HCT116 (cell line): Measurements from ENCODE around the gene TENM3. TPM values are rescaled to one million over a fixed set of nuclear protein-coding genes. Genes with fewer than 3 reads are reported as not detected.
"Not testable (repeated sequence)": the region's sequence is repeated elsewhere in the genome, so short reads cannot be mapped to it uniquely, and the experiment has no call there.

Experiments used
- ATAC-seq: fragments of 200-7000 bp; cut with Tn5 transposase; 2 replicates; pipeline ENCODE4 v1.9.1; 2020; ENCODE audit warnings: mild to moderate bottlenecking, moderate library complexity
- BruUV-seq: library from RNA; stranded (reverse); fragments of 400-500 nt; replicated peaks from 2 replicates; lab custom pipeline; 2021; lab: Mats Ljungman, UMichigan
- CTCF ChIA-PET: fragments of 300-600 bp; sonication (Branson Sonifier 250); formaldehyde crosslinking; loops from one replicate; lab custom pipeline; 2021; ENCODE audit warnings: antibody characterized with exemption; lab: Charles Lee
- POLR2A ChIA-PET: fragments of 300-600, 350-600 bp; sonication (Branson Sonifier 250); formaldehyde crosslinking; loops from one replicate; lab custom pipeline; 2021; ENCODE audit warnings: antibody characterized with exemption; lab: Charles Lee
- RAD21 ChIA-PET, 2 experiments: fragments of 300-600 bp; sonication (Branson Sonifier 250); formaldehyde crosslinking; loops; one replicate each; lab custom pipeline; 2023; ENCODE audit warnings: low total read pairs in 2 of 2; ENCODE audit not compliant: uncharacterized antibody in 2 of 2, unreplicated experiment in 2 of 2, low non-redundant PET in 1 of 2; lab: Charles Lee
- DNase-seq: peaks from one replicate; pipeline ENCODE4 v3.0.0-alpha.2; 2010; ENCODE audit warnings: low read depth, low spot score
- H2AFZ ChIP-seq: fragments of 200-600 bp; shearing (Covaris generic), sonication (generic); 2 replicates; pipeline ENCODE4 v1.6.1; 2017; ENCODE audit warnings: low read depth, mixed run types, mixed read lengths, antibody characterized with exemption, low read length; ENCODE audit not compliant: poor library complexity, severe bottlenecking
- H3K27ac ChIP-seq: 2 replicates; pipeline ENCODE4 v1.5.1; 2012; ENCODE audit warnings: low read depth, low read length
- H3K27me3 ChIP-seq: fragments of 200-600 bp; sonication (generic); 2 replicates; pipeline ENCODE4 v1.6.1; 2016; ENCODE audit warnings: mixed run types, low read length, mixed read lengths; ENCODE audit not compliant: insufficient read depth
- H3K36me3 ChIP-seq, 2 experiments: fragments of 200-500 bp in 1 of 2; fragments of 200-600 bp in 1 of 2; sonication (Bioruptor generic) in 1 of 2; sonication (generic) in 1 of 2; 2 replicates each; pipeline versions ENCODE4 v1.5.1 to v1.6.1; 2014 to 2016; ENCODE audit warnings: low read length in 2 of 2, inconsistent platforms in 1 of 2, mixed read lengths in 1 of 2, mixed run types in 1 of 2; ENCODE audit not compliant: insufficient read depth in 2 of 2, control insufficient read depth in 1 of 2
- H3K4me1 ChIP-seq, 2 experiments: fragments of 200-600 bp in 1 of 2; sonication (generic) in 1 of 2; 2 replicates each; pipeline versions ENCODE4 v1.5.1 to v1.6.1; 2012 to 2017; ENCODE audit warnings: low read length in 2 of 2, inconsistent platforms in 1 of 2, mild to moderate bottlenecking in 1 of 2, mixed read lengths in 1 of 2, mixed run types in 1 of 2, moderate library complexity in 1 of 2; ENCODE audit not compliant: insufficient read depth in 2 of 2, control insufficient read depth in 1 of 2
- H3K4me2 ChIP-seq: fragments of 200-600 bp; sonication (generic); 2 replicates; pipeline ENCODE4 v1.6.1; 2017; ENCODE audit warnings: mixed run types, low read length, mixed read lengths
- H3K4me3 ChIP-seq, 2 experiments: fragments of 200-600 bp in 1 of 2; sonication (generic) in 1 of 2; replicated peaks in 1 of 2; 2 replicates each; pipeline ENCODE4 v1.5.1; 2011 to 2016; ENCODE audit warnings: low read length in 2 of 2, control low read depth in 1 of 2, low read depth in 1 of 2, mild to moderate bottlenecking in 1 of 2, mixed read lengths in 1 of 2, mixed run types in 1 of 2
- H3K79me2 ChIP-seq: fragments of 200-600 bp; sonication (generic); 2 replicates; pipeline ENCODE4 v1.6.1; 2017; ENCODE audit warnings: mild to moderate bottlenecking, mixed run types, low read length, moderate library complexity, mixed read lengths; ENCODE audit not compliant: insufficient read depth
- H3K9ac ChIP-seq: fragments of 200-600 bp; sonication (generic); 2 replicates; pipeline ENCODE4 v1.6.1; 2016; ENCODE audit warnings: low read length, mixed read lengths
- H3K9me2 ChIP-seq: fragments of 200-600 bp; sonication (generic), shearing (Covaris generic); 2 replicates; pipeline ENCODE4 v1.6.1; 2017; ENCODE audit warnings: mixed run types, mild to moderate bottlenecking, moderate library complexity; ENCODE audit not compliant: insufficient read depth
- H3K9me3 ChIP-seq, 2 experiments: fragments of 200-500 bp in 1 of 2; fragments of 200-600 bp in 1 of 2; sonication (Bioruptor generic) in 1 of 2; sonication (generic) in 1 of 2; 2 replicates each; pipeline ENCODE4 v1.6.1; 2014 to 2017; ENCODE audit warnings: low read length in 2 of 2, mixed read lengths in 2 of 2, inconsistent platforms in 1 of 2, low read depth in 1 of 2, mild to moderate bottlenecking in 1 of 2, mixed run types in 1 of 2, moderate library complexity in 1 of 2; ENCODE audit not compliant: control insufficient read depth in 1 of 2, insufficient read depth in 1 of 2
- H4K20me1 ChIP-seq: fragments of 200-600 bp; sonication (generic), shearing (Covaris generic); 2 replicates; pipeline ENCODE4 v1.6.1; 2017; ENCODE audit warnings: mixed run types, mild to moderate bottlenecking, moderate library complexity; ENCODE audit not compliant: insufficient read depth
- CBX3 ChIP-seq: IDR thresholded peaks from 2 replicates; pipeline ENCODE4 v1.6.1; 2012; ENCODE audit warnings: low read depth
- CTCF ChIP-seq, 3 experiments: fragments of 200-600 bp in 1 of 3; sonication (generic) in 1 of 3; IDR thresholded peaks in 2 of 3; conservative IDR thresholded peaks in 1 of 3; 2 replicates each; pipeline ENCODE4 v1.5.1; 2012 to 2017; ENCODE audit warnings: low read depth in 2 of 3, low read length in 2 of 3, antibody characterized with exemption in 1 of 3, borderline replicate concordance in 1 of 3, control low read depth in 1 of 3, mild to moderate bottlenecking in 1 of 3, mixed read lengths in 1 of 3, mixed run types in 1 of 3, moderate library complexity in 1 of 3; ENCODE audit not compliant: insufficient read depth in 1 of 3
- EZH2phosphoT487 ChIP-seq: fragments of 200-600 bp; IDR thresholded peaks from 2 replicates; pipeline ENCODE4 v1.6.1; 2018; ENCODE audit warnings: antibody characterized with exemption, borderline replicate concordance
- YY1 ChIP-seq: IDR thresholded peaks from 2 replicates; pipeline ENCODE4 v1.6.1; 2011; ENCODE audit warnings: low read length, low read depth, moderate library complexity, mild to moderate bottlenecking; ENCODE audit not compliant: insufficient replicate concordance; ENCODE audit errors: extremely low read depth
- intact Hi-C: fragments of 100-400 bp; cut with micrococcal nuclease; formaldehyde crosslinking; loops from 2 replicates; pipeline ENCODE4 v1.10.0; 2022
- total RNA-seq: library from RNA; stranded (reverse); gene quantifications from one replicate; pipeline ENCODE4 v1.2.1, GENCODE V29; 2021; ENCODE audit not compliant: unreplicated experiment
- TF ChIP-seq, protein P1 (sequence below): IDR thresholded peaks from 2 replicates; pipeline ENCODE4 v1.6.1; 2011; ENCODE audit warnings: mild to moderate bottlenecking, low read length, moderate library complexity; ENCODE audit not compliant: insufficient replicate concordance; ENCODE audit errors: extremely low read depth

The TENM3 gene
- total RNA-seq, 1 experiment from 2014 or later: 0.54 TPM

DNA sequence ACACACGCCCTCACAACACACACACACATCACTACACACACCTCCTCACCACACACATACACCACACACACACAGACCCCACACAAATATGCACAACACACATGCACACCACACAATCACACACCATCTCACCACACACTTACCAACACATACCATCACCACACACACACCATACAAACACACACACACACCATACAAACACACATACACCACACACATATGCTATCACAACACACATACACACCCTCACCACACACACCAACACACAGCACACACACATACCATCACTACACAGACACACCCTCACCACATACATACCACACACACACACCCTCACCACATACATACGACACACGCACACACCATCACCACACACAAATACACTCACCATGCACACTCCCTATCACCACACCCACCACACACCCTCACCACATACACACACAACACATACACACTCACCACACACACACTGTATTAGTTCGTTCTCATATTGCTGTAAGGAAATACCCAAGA is 567.0 kb downstream of the TENM3 start:
- Histone ChIP-seq H3K36me3 (no peaks in the 10 kb centered on the region), H3K4me2 (no peak overlapping the region), H3K9me3 (no peaks in the 10 kb centered on the region), H3K27ac (no peak overlapping the region), H3K4me1 (peaks cover 4 to 29% of the 10 kb centered on the region in 2 experiments; a peak in 2 of 4 replicates), H3K79me2 (no peaks in the 10 kb centered on the region), H3K9ac (no peak overlapping the region), H3K4me3 (no peak overlapping the region), H2AFZ (no peak overlapping the region)
- POLR2A ChIA-PET: no interaction called here
- RAD21 ChIA-PET: no interaction called here
- DNase-seq: no peak
- ATAC-seq: no peak
- intact Hi-C loops: no loop called here
- CTCF ChIA-PET: no interaction called here
- TF ChIP-seq CTCF (IDR thresholded peaks at IDR 0.05 in 2 of 3, conservative IDR thresholded peaks at IDR 0.05 in 1 of 3; ENCODE audit: borderline replicate concordance in 1 of 3, insufficient read depth in 1 of 3, low read depth in 2 of 3, low read length in 2 of 3): 0 out of 6 replicates have a peak, but pooled peaks of 1 of the 3 experiments have one; percentile 0
- TF ChIP-seq, protein P1, sequence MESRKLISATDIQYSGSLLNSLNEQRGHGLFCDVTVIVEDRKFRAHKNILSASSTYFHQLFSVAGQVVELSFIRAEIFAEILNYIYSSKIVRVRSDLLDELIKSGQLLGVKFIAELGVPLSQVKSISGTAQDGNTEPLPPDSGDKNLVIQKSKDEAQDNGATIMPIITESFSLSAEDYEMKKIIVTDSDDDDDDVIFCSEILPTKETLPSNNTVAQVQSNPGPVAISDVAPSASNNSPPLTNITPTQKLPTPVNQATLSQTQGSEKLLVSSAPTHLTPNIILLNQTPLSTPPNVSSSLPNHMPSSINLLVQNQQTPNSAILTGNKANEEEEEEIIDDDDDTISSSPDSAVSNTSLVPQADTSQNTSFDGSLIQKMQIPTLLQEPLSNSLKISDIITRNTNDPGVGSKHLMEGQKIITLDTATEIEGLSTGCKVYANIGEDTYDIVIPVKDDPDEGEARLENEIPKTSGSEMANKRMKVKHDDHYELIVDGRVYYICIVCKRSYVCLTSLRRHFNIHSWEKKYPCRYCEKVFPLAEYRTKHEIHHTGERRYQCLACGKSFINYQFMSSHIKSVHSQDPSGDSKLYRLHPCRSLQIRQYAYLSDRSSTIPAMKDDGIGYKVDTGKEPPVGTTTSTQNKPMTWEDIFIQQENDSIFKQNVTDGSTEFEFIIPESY: no peak
- TF ChIP-seq, all 23 proteins: peak for 1
- Histone ChIP-seq H4K20me1 (no peaks in the 10 kb centered on the region), H3K27me3 (no peaks in the 10 kb centered on the region), H3K9me2 (no peaks in the 10 kb centered on the region)
- BruUV-seq: no TSS peak

DNA sequence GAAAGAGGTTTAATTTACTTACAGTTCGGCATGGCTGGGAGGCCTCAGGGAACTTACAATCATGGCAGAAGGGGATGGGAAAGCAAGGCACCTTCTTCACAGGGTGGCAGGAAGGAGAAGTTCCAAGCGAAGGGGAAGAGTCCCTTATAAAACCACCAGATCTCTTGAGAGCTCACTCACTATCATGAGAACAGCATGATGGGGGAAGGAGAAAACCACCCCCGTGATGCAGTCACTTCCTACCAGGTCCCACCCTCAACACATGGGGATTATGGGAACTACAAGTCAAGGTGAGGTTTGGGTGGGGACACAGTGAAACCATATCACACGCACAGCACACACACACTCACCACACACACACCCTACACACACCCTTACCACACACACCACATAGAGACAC is 569.7 kb downstream of the TENM3 start:
- Histone ChIP-seq H3K27ac (no peak overlapping the region), H3K9me3 (no peaks in the 10 kb centered on the region), H2AFZ (no peak overlapping the region), H3K79me2 (no peaks in the 10 kb centered on the region), H3K36me3 (no peaks in the 10 kb centered on the region), H3K4me2 (no peak overlapping the region), H3K9ac (no peak overlapping the region), H3K27me3 (no peaks in the 10 kb centered on the region), H3K9me2 (no peaks in the 10 kb centered on the region), H4K20me1 (no peaks in the 10 kb centered on the region), H3K4me1 (peaks cover 0 to 18% of the 10 kb centered on the region in 2 experiments; a peak in 1 of 4 replicates), H3K4me3 (no peak overlapping the region)
- ChIA-PET CTCF (no interaction called here), RAD21 (no interaction called here), POLR2A (no interaction called here)
- no peak for ATAC-seq
- intact Hi-C loops: no loop called here
- no TSS peak for BruUV-seq
- TF ChIP-seq, protein P1: no peak
- no peak for TF ChIP-seq YY1
- TF ChIP-seq CBX3: no peak
- TF ChIP-seq EZH2phosphoT487: no peak
- TF ChIP-seq, all 23 proteins: peak for 0
- DNase-seq: no peak

- RAD21 ChIA-PET, POLR2A ChIA-PET, H3K4me3 ChIP-seq, H2AFZ ChIP-seq, H4K20me1 ChIP-seq, BruUV-seq, H3K9me3 ChIP-seq, H3K9me2 ChIP-seq, DNase-seq, intact Hi-C loops, ATAC-seq, H3K27me3 ChIP-seq, H3K9ac ChIP-seq, H3K27ac ChIP-seq, CTCF ChIA-PET, H3K79me2 ChIP-seq, H3K36me3 ChIP-seq: not testable (repeated sequence)
- Histone ChIP-seq H3K4me1 (peaks cover 0 to 22% of the 10 kb centered on the region in 2 experiments; a peak in 1 of 4 replicates), H3K4me2 (0 out of 2 replicates have a peak overlapping the region, but pooled peaks have one; percentile 12)
These were observed 570.9 kb downstream of the TENM3 start for GRCh38 chr4:182814065-182814464.
